Measurements from ENCODE around the gene NTSR1.
A peak's percentile ranks its signal among the peaks of the same experiment; 100 is the strongest.

The NTSR1 gene

DNA sequence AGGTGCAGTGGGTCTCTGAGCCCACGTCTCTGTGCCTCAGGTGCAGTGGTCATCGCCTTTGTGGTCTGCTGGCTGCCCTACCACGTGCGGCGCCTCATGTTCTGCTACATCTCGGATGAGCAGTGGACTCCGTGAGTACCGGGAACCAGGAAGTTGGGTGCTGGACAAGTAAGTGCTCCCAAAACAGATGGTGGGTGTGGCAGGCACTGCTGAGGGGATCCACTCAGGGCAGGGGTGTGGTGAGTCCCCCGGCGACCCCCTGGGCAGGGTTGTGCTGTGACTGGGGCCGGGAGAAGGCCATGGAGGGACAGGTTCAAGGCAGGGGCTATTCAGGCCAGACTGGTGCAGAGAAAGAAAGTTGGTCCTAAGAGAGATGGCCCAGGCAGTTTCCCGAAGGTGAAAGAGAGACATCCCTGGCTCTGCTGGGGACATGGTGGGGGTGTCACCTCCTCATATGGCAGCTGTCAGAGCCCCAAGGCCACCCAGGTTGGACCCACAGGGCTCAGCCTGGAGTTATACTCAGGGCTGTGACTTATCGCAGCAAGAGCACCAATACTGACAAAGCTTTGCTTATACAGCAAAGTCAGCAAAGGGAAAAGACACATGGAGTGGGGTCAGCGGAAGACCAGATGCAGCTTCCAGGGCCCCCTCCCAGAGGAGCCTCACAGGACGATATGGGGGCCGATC is 49.7 kb downstream of the NTSR1 start:
- no peak for DNase-seq (ENCODE audit: low spot score)

DNA sequence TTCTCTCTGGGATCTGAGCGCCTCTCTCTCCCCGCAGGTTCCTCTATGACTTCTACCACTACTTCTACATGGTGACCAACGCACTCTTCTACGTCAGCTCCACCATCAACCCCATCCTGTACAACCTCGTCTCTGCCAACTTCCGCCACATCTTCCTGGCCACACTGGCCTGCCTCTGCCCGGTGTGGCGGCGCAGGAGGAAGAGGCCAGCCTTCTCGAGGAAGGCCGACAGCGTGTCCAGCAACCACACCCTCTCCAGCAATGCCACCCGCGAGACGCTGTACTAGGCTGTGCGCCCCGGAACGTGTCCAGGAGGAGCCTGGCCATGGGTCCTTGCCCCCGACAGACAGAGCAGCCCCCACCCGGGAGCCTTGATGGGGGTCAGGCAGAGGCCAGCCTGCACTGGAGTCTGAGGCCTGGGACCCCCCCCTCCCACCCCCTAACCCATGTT is 51.4 kb downstream of the NTSR1 start:
- DNase-seq (ENCODE audit: low spot score) = no peak

GRCh38 chr20:62760471-62760855 is 51.8 kb downstream of the NTSR1 start:
- DNase-seq (ENCODE audit: low spot score) = no peak

DNA sequence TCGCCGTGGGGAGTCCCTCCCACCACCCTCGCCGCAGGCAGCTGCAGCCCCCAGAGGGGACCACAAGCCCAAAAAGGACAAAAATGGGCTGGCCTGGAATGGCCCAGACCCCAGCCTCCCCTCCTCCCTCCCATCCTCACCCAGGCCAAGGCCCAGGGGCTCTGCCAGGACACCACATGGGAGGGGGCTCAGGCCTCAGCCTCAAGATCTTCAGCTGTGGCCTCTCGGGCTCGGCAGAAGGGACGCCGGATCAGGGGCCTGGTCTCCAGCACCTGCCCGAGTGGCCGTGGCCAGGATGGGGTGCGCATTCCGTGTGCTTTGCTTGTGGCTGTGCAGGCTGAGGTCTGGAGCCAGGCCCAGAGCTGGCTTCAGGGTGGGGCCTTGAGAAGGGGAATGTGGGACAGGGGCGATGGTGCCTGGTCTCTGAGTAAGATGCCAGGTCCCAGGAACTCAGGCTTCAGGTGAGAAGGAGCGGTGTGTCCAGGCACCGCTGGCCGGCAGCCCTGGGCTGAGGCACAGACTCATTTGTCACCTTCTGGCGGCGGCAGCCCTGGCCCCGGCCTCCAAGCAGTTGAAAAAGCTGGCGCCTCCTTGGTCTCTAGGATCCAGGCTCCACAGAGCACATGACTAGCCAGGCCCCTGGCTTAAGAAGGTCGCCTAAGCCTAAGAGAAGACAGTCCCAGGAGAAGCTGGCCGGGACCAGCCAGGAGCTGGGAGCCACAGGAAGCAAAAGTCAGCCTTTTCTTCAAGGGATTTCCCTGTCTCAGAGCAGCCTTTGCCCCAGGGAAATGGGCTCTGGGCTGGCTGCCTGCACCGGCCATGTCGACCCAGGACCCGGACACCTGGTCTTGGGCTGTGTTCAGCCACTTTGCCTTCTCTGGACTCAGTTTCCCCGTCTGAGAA is 52.5 kb downstream of the NTSR1 start:
- no peak for DNase-seq (ENCODE audit: low spot score)

DNA sequence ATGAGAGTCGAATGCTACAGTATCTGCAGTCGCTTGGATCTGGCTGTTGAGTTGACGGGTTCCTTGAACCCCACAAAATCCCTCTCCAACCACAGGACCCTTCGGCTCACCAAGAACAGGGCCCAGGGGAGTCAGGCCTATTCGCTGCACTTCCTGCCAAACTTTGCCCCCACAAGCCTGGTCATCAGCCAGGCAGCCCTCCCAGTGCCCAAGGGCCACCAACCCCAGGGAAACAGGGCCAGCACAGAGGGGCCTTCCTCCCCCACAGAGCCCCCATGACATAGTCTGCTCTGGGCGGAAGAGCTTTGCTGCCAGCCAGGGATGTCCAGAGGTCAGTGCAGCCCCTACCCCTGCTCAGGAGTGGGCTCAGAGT is 53.1 kb downstream of the NTSR1 start:
- DNase-seq (ENCODE audit: low spot score) = no peak

DNA sequence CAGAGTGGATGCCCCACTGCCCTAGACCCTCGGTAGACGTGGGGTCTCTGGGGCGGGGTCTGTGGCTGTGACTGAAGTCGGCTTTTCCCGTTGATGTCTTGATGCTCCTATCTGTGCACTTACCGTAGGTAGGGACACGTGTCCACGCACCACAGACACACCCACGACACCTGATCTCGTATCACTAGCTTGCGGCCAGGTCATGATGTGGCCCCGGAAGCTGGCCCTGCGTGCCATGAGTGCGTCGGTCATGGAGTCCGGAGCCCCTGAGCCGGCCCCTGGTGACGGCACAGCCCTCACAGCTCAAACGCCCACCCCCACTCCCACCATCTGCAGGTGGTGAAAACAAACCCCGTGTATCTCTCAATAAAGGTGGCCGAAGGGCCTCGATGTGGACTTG is 53.7 kb downstream of the NTSR1 start:
- no peak for DNase-seq (ENCODE audit: low spot score)

DNA sequence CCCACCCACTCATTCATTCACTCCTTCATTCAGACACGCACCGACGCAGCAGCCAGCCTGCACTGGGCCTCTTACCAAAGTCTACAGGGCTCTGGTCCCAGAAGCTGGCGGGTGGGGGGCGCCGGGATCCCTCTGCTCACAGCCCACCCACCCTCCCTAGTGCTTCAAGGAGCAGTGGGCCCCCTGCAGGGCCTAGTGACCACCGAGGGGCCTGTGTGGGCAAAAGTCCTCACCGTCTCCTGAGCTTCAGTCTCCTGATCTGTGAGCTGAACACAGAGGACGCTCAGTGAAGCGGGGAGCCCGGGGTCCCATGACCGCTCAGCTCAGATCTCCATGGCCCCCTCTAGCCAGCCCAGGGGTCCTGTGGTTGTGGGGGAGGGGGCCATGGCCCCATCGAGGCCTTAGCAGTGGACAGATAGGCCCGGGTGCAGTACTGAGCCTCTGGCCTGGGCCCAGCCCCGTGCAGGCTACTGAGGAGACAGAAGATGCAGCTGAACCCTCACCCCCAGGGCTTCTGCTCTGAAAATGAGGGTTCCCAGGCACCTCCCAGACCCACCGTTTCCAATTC is 54.2 kb downstream of the NTSR1 start:
- DNase-seq (ENCODE audit: low spot score) = no peak

DNA sequence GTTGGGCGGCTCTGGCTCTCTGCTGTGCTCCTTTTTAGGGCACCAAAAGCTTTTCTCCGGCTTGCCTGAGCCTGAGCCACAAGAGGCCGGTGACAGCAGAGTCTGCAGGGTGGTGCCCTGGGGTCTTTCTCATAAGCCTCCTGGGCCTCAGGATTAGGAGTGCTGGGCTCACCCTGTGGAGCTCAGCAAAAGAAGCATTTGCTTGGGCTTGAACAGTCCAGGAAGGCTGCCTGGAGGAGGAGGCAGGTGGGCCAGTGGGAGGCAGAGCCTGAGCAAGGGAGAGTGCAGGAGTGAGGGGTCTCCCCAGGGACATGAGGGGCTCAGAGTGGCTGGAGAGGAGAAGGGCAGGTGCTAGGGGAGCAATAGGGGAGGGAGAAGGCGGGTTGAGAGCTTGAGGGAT is 54.8 kb downstream of the NTSR1 start:
- no peak for DNase-seq (ENCODE audit: low spot score)

- no peak for DNase-seq (ENCODE audit: low spot score)
These were observed 55.7 kb downstream of the NTSR1 start for GRCh38 chr20:62764156-62764935.

DNA sequence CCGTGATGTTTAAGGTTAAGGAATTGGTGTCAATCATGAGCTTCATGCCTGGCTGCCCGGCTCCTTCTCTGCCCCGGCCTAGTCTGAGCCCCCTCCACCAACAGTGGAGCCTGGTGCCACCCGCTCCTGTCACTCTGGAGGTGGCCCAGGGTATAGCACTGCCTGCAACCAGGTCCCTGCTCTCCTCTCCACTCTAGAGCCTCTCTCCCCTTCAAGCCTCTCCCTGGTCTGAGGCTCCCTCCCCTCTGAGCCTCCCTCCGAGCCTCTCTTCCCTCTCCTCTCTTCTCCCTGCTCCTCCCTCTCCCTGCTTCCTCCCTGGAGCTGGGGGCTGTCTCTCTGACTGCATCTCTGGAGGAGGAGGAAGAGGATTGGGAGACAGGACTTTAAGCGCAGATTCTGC is 56.4 kb downstream of the NTSR1 start:
- no peak for DNase-seq (ENCODE audit: low spot score)

GRCh38 chr20:62765432-62766070 is 56.9 kb downstream of the NTSR1 start:
- DNase-seq (ENCODE audit: low spot score) = no peak

DNA sequence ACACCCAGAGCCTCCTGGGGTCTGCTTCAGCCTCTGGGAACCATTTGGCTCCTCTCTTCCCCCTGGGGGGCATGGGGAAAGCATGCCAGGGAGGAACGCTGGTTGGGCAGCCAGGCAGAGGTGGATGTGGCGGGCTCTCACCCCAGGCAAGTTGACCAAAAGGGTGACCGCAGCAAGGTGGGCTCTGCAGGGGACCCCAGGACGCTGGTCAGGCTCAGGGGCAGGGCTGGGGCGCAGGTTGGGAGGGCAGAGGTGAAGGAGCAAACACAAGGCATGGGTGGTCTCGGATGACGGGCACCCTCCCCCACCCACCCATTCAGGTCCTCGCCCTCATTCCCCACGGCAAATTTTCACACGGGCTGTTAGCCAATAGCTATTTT is 57.4 kb downstream of the NTSR1 start:
- no peak for DNase-seq (ENCODE audit: low spot score)

GRCh38 chr20:62766716-62767115 is 58.1 kb downstream of the NTSR1 start:
- peak; percentile 11 for DNase-seq (ENCODE audit: low spot score)

GRCh38 chr20:62768234-62768546 is 59.6 kb downstream of the NTSR1 start:
- no peak for DNase-seq (ENCODE audit: low spot score)

GRCh38 chr20:62768551-62769287 is 60.1 kb downstream of the NTSR1 start:
- DNase-seq (ENCODE audit: low spot score) = peak; percentile 14

DNA sequence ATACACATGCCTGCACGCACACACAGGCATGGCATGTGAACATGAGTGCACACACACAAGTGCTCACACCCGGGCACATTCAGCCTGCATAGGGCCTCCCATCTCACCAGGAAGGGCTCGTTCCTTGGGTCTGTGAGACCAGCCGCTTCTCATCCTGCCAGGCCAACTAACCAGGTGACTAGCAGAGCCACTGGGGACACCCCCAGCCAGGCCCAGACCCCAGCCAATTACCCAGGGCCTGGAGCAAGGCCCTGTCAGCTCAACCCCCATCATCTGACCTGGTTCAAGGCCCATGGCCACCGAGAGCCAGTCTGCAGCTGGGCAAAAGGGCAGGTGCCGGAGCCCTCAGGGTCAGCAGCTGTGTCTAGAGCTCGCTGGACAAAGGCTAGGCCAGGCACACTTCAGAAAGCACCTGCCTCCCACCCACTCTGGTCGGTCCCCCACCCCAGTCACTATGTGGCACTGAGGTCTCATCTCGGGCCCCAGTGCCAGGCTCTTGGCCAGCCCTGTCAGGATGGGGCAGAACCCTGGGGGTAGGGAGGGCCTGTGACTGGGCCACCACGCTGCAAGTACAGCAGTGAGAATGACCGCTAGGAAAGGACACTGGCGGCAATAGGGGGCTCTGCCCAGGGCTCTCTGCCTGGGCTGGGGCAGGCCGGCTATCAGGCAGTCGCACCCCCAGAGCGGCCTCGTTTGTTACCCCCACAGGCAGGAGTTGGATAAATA is 60.9 kb downstream of the NTSR1 start:
- no peak for DNase-seq (ENCODE audit: low spot score)

DNA sequence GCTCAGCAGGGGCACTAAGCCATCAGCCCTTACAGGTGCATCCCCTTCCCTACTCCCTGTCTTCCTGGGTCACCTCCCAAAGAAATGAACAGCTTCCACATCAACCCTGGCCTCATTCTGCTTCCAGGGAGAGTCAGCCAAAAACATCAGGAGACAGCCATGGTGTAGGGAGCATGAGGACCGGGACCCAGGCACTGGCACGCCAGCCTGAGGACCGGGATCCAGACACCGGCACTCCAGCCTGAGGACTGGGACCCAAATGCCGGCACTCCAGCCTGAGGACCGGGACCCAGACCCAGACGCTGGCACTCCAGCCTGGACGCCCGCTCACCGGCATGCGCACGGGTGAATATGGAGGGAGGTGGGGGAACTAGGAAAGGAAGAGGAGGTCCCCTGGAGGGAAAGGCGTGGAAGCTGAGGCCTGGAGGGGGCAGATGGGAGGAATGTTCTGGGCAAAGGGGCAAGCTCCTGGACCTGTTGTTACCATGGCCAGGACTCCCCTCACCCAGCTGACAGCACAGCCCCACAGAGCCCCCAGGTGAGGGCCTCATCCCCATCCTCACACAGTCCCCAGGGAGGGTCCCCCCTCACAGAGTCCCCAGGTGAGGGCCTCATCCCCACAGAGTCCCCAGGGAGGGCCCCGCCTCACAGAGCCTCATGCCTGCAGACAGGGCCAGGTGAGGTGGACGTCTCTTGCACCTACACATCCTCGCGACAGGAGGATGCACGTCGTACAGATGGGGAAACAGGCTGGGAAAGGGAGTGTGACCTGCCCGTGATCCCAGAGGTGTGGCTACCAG is 61.7 kb downstream of the NTSR1 start:
- no peak for DNase-seq (ENCODE audit: low spot score)

GRCh38 chr20:62770916-62771315 is 62.3 kb downstream of the NTSR1 start:
- no peak for DNase-seq (ENCODE audit: low spot score)

DNA sequence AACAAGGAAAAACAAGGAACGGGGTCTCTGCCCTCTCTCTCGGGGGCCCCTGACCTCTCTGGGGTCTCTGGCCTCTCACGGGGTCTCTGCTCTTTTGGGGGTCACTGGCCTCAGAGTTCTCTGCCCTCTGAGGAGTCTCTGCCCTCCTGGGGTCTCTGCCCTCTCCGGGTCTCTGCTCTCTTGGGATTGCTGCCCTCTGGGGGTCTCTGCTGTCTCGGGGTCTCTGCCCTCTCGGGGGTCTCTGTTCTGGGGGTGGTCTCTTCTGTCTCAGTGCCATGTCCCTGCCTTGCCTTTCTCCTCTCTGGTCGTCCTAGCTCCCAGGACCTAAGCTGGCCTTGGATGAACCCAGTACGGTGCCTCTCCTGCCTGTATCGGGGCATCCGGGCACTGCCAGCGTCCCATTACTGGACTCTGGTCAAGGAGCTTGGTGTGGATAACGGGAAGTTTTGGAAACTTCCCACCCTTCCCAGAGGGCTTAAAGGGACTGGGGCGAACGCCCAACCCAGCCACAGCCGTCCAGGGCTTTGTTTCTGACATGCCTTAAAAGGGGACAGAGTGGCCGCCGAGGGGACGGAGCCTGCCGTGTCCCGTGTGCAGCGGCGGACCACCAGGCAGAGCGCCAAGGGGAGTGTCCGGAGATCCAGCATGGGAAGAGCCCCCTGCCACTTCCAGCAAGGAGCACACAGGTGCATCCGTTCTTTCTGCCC is 62.9 kb downstream of the NTSR1 start:
- no peak for DNase-seq (ENCODE audit: low spot score)

All from kidney tubule cell (primary cell).